ENCODE measurements around the gene PPAT.

- TF ChIP-seq POLR2A (IDR thresholded peaks at IDR 0.05) (no peak), CTCF (IDR thresholded peaks at IDR 0.05) (no peak)
Observed at GRCh38 chr4:56406151-56406550, 29.3 kb downstream of the PPAT start.
